KMS-11 (cell line): Measurements from ENCODE around the gene ARHGAP25.

ENCODE experiments used
- H2AFZ ChIP-seq: fragments of 200-600 bp; sonication (generic); 2 replicates; pipeline ENCODE4 v1.6.1; 2016; ENCODE audit warnings: antibody characterized with exemption, mixed run types, low read depth
- H3K27ac ChIP-seq: fragments of 200-600 bp; sonication (generic); 2 replicates; pipeline ENCODE4 v1.6.1; 2016; ENCODE audit warnings: mild to moderate bottlenecking, mixed run types
- H3K27me3 ChIP-seq: fragments of 200-600 bp; sonication (generic); 2 replicates; pipeline ENCODE4 v1.6.1; 2017; ENCODE audit warnings: mild to moderate bottlenecking, low read depth, mixed run types, moderate library complexity; ENCODE audit not compliant: insufficient read depth
- H3K36me3 ChIP-seq: fragments of 200-600 bp; sonication (generic); 2 replicates; pipeline ENCODE4 v1.6.1; 2017; ENCODE audit warnings: mild to moderate bottlenecking, mixed run types; ENCODE audit not compliant: insufficient read depth
- H3K4me1 ChIP-seq: fragments of 200-600 bp; sonication (generic); 2 replicates; pipeline ENCODE4 v1.6.1; 2016; ENCODE audit warnings: mild to moderate bottlenecking, low read depth, mixed run types; ENCODE audit not compliant: poor library complexity, severe bottlenecking
- H3K4me2 ChIP-seq: fragments of 200-600 bp; sonication (generic); 2 replicates; pipeline ENCODE4 v1.7.0; 2016; ENCODE audit warnings: mild to moderate bottlenecking, mixed run types
- H3K4me3 ChIP-seq: fragments of 200-600 bp; sonication (generic); IDR thresholded peaks from 2 replicates; pipeline ENCODE4 v1.6.1; 2017; ENCODE audit warnings: low read depth, low read length, mixed read lengths; ENCODE audit not compliant: insufficient read depth
- H3K79me2 ChIP-seq: fragments of 200-600 bp; sonication (generic); 2 replicates; pipeline ENCODE4 v1.6.1; 2016; ENCODE audit warnings: low read depth, mixed run types; ENCODE audit not compliant: insufficient read depth
- H3K9ac ChIP-seq: fragments of 200-600 bp; sonication (generic); 2 replicates; pipeline ENCODE4 v1.6.1; 2016; ENCODE audit warnings: mild to moderate bottlenecking, mixed run types
- H4K20me1 ChIP-seq: fragments of 200-600 bp; sonication (generic); 2 replicates; pipeline ENCODE4 v1.6.1; 2016; ENCODE audit warnings: mild to moderate bottlenecking, mixed run types; ENCODE audit not compliant: insufficient read depth
- CTCF ChIP-seq: fragments of 200-600 bp; sonication (generic); conservative IDR thresholded peaks from 2 replicates; pipeline ENCODE4 v1.6.1; 2017; ENCODE audit warnings: low read depth, mild to moderate bottlenecking, antibody characterized with exemption, low read length, moderate library complexity, mixed read lengths

Gene ARHGAP25

DNA sequence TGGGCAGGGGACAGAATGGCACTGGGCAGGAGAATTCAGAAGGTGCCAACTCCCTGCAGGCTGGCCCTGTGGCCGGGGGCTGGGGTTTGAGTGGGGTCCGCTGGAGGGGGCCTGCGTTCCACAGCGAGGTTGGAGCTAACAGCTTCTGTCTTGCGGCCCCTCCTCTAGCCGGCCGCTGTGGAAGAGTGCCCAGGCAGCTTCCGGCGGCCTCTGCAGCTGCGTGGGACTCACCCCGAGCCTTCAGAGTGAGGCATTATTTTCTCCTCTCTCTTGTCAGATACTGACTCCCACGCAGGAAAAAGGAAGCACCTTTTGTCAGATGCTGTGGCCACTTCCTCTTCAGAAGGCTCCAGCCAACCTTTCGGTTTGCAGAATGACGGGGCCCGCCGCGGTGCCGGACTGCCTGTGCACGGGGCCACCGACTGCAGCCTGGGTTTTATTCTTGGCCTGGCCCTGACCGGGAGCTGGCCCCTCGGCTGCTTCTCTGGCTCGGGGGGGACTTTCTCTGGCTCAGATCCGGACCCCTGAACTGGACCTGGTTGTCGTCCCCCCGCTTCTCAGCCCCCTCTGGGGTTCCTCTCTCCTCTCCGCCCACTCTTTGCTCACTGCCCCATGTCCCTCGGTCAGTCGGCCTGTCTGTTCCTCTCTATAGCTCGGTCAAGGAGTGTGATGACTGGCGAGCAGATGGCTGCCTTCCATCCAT, 40.1 kb downstream of the ARHGAP25 start:
- TF ChIP-seq CTCF, result no peak
- no peaks in the 10 kb centered on the region for H3K79me2 ChIP-seq

GRCh38 chr2:68775272-68775842, 40.7 kb downstream of the ARHGAP25 start:
- H3K27me3 ChIP-seq, result no peaks in the 10 kb centered on the region
- no peak overlapping the region for H3K4me3 ChIP-seq
- H3K36me3 ChIP-seq, result no peaks in the 10 kb centered on the region
- no peak for TF ChIP-seq CTCF
- no peaks in the 10 kb centered on the region for H3K4me1 ChIP-seq
- no peaks in the 10 kb centered on the region for H3K79me2 ChIP-seq
- no peak overlapping the region for H3K9ac ChIP-seq
- H3K4me2 ChIP-seq, result no peak overlapping the region
- no peak overlapping the region for H2AFZ ChIP-seq
- no peaks in the 10 kb centered on the region for H4K20me1 ChIP-seq
- H3K27ac ChIP-seq, result no peak overlapping the region

More for the DNA sequence above, 40.1 kb downstream of the ARHGAP25 start:
- Histone ChIP-seq H3K9ac (no peak overlapping the region), H3K36me3 (no peaks in the 10 kb centered on the region), H3K4me2 (no peak overlapping the region), H4K20me1 (no peaks in the 10 kb centered on the region), H3K4me3 (no peak overlapping the region), H2AFZ (no peak overlapping the region), H3K4me1 (no peaks in the 10 kb centered on the region), H3K27me3 (no peaks in the 10 kb centered on the region), H3K27ac (no peak overlapping the region)

GRCh38 chr2:68776124-68776523, 41.5 kb downstream of the ARHGAP25 start:
- H3K4me3 ChIP-seq, result no peak overlapping the region
- H3K4me1 ChIP-seq, result no peaks in the 10 kb centered on the region
- H3K36me3 ChIP-seq, result no peaks in the 10 kb centered on the region
- H3K27ac ChIP-seq, result no peak overlapping the region
- TF ChIP-seq CTCF, result no peak
- H3K79me2 ChIP-seq, result no peaks in the 10 kb centered on the region
- H4K20me1 ChIP-seq, result no peaks in the 10 kb centered on the region
- H3K4me2 ChIP-seq, result no peak overlapping the region
- no peak overlapping the region for H3K9ac ChIP-seq
- no peak overlapping the region for H2AFZ ChIP-seq
- H3K27me3 ChIP-seq, result no peaks in the 10 kb centered on the region

GRCh38 chr2:68779595-68779994, 45.0 kb downstream of the ARHGAP25 start:
- no peak overlapping the region for H2AFZ ChIP-seq
- H3K4me2 ChIP-seq, result no peak overlapping the region
- H4K20me1 ChIP-seq, result no peaks in the 10 kb centered on the region
- no peak overlapping the region for H3K9ac ChIP-seq
- H3K79me2 ChIP-seq, result no peaks in the 10 kb centered on the region
- H3K4me1 ChIP-seq, result no peaks in the 10 kb centered on the region
- no peaks in the 10 kb centered on the region for H3K27me3 ChIP-seq
- no peak overlapping the region for H3K27ac ChIP-seq
- H3K36me3 ChIP-seq, result no peaks in the 10 kb centered on the region
- H3K4me3 ChIP-seq, result no peak overlapping the region
- TF ChIP-seq CTCF, result no peak
